Hematopoietic multipotent progenitor cell treated with erythropoietin and hydrocortisone succinate and interleukin-3 and kit ligand, for 6 days (in vitro differentiated cells): ENCODE data around the gene MSTN.

Experiments
- DNase-seq: peaks from one replicate; pipeline ENCODE4 v3.0.0-alpha.2; 2015

MSTN gene

DNA sequence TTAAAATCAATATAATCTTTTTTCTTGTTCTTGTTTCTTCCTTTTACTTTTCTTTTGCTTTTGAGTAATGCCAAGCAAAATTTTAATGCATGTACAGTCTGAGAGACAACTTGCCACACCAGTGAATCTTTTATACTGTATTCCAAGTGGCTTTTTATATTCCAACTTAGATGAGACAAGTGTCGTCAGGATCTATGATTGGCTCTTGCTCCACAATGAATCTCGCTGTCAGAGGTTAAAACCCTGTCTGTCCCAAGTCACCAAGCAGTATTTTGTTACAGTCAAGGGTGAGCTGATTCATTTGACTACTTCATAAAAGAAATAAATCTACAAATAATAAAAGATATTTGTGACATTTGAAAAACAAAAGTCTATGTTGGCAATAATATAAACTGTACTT is at the start of gene MSTN:
Gene MSTN (minus strand): TSS at position 129 of the 400 bp plus-strand sequence. CDS start 133 bp downstream, outside the sequence.
- no peak for DNase-seq

GRCh38 chr2:190111166-190111565 is 48.6 kb upstream of the MSTN start:
- DNase-seq: no peak

- DNase-seq: no peak
Measured at GRCh38 chr2:190110699-190111098, 48.2 kb upstream of the MSTN start.

DNA sequence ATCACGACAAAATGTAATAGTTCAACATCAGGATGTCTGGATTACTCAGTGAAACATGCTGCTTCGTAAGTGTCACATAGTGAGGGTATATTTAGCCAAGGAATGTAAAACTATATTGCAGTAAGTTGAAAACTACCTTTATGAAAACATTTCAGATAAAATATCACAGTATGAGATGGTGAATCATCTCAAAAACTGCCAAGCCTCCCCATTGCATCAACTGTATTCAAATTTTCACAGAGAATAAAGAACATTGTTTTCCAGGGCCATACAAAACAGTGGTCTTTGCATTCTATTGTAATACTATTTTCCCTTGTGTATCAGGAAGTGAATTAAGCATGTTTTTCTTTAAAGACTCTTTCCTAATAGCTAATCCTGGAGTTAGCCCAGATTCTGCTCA is 47.6 kb upstream of the MSTN start:
- no peak for DNase-seq

DNA sequence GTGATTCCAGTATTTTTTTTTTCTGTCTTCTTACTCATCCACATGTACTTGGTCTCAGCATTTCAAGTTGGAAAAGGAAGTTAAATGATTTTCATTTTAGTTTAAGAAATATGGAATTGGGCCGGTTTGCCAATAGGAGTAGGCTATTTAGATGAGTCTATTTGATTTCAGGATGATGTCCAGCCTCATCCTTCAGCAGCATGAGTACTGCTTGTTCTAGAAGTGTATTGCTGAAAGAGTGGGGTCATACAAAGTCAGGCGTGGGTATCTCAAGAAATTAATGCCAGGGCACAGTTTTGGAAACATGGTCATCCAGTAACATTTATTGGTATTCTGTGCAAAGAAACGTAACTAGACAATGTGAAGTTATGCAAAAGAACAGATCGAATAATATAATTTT is 44.9 kb upstream of the MSTN start:
- no peak for DNase-seq

DNA sequence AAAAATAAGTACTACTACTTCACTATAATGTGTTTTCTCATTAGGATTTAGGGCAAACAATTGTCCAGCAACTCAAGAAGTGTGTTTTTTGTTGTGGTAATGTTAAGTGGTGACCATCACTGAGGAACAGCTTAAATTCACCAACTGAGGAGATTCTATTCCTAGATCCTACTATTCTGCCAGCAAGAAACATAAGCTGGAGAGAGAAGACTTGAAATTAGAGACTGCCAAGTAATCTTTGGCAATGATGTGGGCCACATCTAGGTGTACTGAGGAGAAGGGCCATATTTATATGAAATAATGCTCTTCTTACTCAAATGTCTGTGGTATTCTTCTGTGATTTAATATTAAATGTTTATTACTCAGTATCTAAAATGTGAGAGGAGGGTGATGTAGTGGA is 44.3 kb upstream of the MSTN start:
- DNase-seq: no peak

DNA sequence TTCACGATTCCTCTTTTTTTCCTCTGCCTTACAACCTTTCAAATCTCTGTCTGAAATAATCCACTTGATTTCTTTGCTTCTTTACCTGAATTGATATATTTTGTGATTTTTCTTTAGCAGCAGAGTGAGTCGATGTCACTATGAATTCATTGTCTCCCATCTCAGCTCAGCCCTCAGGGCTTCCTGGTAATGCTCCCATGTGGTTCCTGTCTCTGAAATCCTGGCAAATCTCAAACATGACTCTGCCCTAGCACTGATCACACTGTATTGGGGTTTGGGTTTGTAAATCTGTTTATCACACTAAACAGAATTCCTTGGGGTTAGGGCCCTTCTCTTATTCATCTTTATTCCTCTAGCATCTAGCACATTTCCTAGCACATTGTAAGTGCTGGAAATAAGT is 43.0 kb upstream of the MSTN start:
- DNase-seq: no peak

DNA sequence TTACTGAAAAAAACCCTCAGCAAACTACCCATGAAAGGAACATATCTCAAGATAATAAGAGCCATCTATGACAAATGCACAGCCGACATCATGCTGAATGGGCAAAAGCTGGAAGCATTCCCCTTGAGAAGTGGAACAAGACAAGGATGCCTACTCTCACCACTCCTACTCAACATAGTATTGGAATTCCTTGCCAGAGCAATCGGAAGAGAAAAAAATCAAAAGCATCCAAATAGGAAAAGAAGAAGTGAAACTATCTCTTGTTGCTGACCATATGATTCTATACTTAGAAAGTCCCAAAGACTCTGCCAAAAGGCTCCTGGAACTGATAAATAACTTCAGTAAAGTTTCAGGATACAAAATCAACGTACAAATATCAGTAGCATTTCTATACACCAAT is 40.6 kb upstream of the MSTN start:
- DNase-seq: no peak

GRCh38 chr2:190099890-190100697 is 37.6 kb upstream of the MSTN start:
- DNase-seq: no peak

DNA sequence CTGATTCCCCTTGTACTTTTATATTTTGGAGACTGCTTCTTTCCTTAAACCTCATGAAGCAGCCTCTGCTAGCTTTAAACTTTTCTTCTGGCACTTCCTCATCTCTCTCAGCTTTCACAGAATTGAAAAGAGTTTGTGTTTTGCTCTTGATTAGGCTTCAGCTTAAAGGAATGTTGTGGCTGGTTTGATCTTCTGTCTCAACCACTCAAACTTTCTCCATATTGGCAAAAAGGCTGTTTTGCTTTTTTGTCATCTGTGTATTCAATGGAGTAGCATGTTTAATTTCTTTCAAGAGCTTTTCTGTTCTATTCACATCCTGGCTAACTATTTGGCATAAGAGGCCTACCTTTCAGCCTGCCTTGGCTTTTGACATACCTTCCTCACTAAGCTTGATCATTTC is 36.3 kb upstream of the MSTN start:
- no peak for DNase-seq

- DNase-seq: no peak
Measured at GRCh38 chr2:190097115-190097514, 34.6 kb upstream of the MSTN start.

- DNase-seq: no peak
Measured at GRCh38 chr2:190094316-190094871, 31.9 kb upstream of the MSTN start.

DNA sequence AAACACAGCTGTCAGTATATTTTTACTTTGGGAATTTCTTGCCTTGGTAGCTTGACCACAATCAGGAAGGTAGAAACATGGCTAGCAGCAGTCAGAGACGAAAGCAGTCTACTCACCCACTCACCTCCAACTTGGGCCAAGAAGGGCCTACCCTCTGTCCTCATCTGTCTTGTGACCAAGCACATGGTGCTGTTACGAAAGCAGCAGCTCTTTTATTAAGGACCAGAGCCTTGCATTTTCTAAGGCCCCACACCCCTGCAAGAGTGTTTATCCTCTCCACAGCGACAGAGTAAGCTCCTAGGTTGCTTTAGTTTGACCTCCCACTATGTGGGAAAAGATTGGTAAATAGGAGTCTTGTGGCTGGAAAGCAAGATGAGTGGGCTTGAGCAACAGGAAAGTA is 31.3 kb upstream of the MSTN start:
- no peak for DNase-seq

- no peak for DNase-seq
Measured at GRCh38 chr2:190090148-190090547, 27.6 kb upstream of the MSTN start.

DNA sequence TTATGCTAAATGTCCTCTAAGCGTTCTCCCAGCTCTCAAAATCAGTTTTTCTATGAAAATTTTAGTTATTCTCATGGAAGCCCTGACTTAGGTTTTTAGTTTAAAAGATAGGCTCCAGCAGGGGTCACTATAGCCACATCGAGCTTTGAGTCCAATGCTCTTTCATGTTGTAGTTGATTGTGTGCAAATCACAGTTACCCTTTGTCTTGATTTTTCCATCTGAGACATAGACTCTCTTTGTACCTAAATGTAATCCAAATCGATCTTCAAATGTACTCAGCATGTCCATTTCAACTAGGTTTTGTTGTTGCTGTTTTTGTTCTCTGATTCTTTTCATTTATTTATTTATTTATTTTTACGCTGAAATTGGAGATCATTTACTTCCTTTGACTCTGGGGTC is 26.4 kb upstream of the MSTN start:
- DNase-seq: peak; percentile 92

- DNase-seq: no peak
Measured at GRCh38 chr2:190084704-190085103, 22.2 kb upstream of the MSTN start.

GRCh38 chr2:190082118-190082517 is 19.6 kb upstream of the MSTN start:
- no peak for DNase-seq

DNA sequence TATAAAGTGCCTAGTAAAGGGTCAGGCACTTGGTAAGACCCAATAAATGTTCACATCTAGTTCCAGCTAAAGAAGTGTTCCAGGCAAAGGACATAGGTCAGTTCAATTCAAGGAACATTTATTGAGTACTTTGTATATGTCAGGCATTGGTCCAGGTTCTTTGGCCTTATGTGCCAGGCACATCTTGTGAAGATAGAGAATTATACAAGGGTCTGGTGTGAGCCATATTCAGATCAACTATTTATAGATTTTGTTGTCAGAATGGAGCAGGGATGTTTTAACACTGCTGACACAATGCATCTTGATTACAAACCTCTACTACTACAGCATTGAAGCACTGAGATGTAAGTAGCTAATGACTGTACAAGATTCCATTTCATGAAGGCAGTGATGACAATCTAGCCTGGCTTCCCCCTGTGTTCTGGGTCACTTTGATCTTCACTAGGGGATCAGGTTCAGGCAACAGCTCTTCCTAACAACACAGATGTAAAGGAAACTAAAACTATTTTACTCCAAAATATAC is 18.1 kb upstream of the MSTN start:
- no peak for DNase-seq

DNA sequence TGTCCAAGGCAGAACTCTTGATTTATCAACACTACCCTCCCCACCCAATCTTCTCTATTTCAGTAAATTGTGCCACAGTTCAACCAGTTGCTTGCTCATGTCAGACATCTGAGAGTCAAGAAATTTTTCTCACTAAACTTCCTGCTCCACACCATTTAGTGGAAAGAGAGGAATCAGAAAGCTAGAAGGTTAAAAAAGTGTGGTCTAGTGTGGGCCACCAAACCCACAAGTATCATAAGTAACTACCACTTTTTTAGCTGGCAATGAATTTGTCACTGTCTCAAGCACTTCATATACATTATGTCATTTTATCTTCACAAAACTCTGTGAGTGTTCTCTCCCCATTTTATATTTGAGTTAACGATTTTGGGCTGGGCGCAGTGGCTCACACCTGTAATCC is 16.6 kb upstream of the MSTN start:
- DNase-seq: no peak

DNA sequence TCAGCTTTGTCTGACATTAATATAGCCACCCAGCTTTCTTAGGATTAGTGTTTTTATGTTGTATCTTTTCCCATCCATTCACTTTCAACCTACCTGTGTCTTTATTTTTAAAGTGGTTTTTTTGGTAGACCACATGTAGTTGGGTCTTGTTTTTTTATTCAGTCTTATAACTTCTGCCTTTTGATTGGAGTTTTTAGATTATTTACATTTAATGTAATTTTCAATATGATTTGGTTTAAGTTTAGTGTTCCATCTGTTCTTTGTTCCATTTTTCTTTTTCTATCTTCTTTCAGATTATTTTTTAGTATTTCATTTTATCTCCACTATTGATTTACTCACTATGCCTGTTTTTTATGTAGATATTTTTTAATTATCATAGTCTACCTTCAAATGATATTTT is 13.1 kb upstream of the MSTN start:
- DNase-seq: no peak

DNA sequence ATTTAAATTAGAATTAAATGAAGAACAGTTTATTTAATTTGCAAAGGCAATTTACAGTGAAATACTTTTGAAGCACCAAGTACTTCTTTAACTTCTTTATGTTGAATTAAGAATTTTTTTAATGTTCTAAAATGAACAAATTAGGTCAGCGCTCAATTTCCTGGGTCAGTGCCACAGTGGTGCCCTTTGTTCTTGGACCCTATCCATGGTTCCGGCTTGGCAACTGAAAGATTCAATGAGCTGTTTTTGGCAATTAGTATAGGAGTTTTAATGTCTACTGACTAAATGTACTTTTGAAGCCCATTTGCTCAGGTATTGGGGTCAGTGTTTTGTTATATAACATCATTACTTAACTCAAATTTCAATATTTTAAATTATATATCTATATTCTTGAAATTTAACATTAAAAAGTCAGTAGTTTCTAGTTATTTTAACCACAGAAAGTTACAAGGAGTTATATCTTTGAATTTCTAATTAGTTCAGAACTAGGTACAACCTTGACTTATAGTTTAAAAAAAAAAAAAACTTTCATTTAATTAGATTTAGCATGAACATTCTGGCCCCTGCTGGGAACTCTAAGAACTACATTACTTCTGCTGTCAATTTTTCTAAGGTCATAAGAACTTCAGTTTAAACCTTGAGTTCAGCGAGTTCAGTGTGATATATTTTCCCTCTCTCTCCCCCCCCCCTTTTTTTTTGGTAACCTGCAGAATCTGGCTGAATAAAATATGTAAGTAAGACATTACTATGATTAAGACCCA is 7.6 kb upstream of the MSTN start:
- peak; percentile 87 for DNase-seq

GRCh38 chr2:190068764-190069163 is 6.2 kb upstream of the MSTN start:
- DNase-seq: no peak

DNA sequence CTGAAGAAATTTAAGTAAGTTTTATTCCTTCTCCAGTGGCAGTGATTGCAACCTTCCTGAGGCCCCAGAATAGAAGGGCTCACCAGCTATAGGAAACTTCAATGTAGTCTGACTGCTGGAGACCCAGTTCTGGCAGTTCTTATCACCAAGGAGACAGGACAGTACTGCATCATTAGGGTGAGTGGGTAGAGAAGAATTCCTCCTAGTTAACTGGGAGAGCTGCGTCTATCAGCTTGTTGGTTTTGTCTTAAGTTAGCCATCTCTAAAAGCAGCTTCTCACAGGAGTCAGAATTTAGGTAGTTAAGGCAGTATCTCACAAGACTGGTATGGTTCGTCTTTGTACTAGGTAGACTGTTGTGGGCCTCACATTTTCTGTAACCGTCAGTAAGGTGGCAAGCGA is 3.3 kb upstream of the MSTN start:
- DNase-seq: no peak

DNA sequence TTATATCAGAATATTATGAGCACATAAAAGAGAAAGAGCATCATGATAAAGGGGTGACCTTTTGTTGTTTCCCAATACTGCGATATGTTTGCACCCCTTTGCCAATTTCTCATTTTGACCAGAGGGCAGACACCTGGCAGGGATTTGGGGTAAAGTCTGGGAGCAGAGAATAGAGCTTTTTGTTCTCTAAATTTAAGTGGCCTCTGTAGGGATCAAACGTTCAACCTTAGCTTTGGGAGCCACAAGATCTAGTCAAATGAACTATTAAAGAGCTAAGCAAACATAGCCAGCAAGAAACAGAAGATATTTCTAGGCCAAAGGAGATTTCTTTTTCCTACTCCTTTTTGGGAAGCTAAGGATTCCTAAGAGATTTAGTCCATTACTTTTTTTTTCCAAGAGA is 1.1 kb upstream of the MSTN start:
- DNase-seq: no peak
